ENCODE measurements around the gene OVOL2.

- no peak for TF ChIP-seq CTCF (IDR thresholded peaks at IDR 0.05)
- no peak for TF ChIP-seq FOXJ3 (CRISPR knock-in tag; IDR thresholded peaks at IDR 0.05)
- TF ChIP-seq SMC3 (IDR thresholded peaks at IDR 0.05; ENCODE audit: low read depth, low read length), result no peak
- no peak for TF ChIP-seq RAD21 (IDR thresholded peaks at IDR 0.05; ENCODE audit: low read length)
- TF ChIP-seq TCF12 (IDR thresholded peaks at IDR 0.05), result no peak
- no peak for TF ChIP-seq USF2 (IDR thresholded peaks at IDR 0.05; ENCODE audit: borderline replicate concordance, low read depth, low read length)
- no peak for TF ChIP-seq NRF1 (IDR thresholded peaks at IDR 0.05; ENCODE audit: low read depth, low read length)
- TF ChIP-seq MAX (IDR thresholded peaks at IDR 0.05; ENCODE audit: low read depth), result no peak
- TF ChIP-seq EZH2phosphoT487 (IDR thresholded peaks at IDR 0.05; ENCODE audit: borderline replicate concordance, low read depth), result no peak
These were observed 26.7 kb downstream of the OVOL2 start for GRCh38 chr20:18031050-18031449.
